OCI-LY3 (cell line): ENCODE results near the gene VAV2.

Experiments used
- H2AFZ ChIP-seq: fragments of 200-600, 300-600 bp; shearing (Covaris generic); 2 replicates; pipeline ENCODE4 v1.6.0; 2014; ENCODE audit warnings: antibody characterized with exemption, low read depth, low read length
- H3K27ac ChIP-seq: fragments of 200-600, 300-600 bp; sonication (generic); 2 replicates; pipeline ENCODE4 v1.5.1; 2014; ENCODE audit warnings: mild to moderate bottlenecking, low read length, moderate library complexity, mixed read lengths
- H3K27me3 ChIP-seq: fragments of 200-600, 300-600 bp; sonication (generic); 2 replicates; pipeline ENCODE4 v1.6.1; 2014; ENCODE audit warnings: low read depth, low read length, mixed read lengths
- H3K36me3 ChIP-seq: fragments of 200-600, 300-600 bp; sonication (generic); replicated peaks from 2 replicates; pipeline ENCODE3; 2014; ENCODE audit warnings: low read depth, low read length, mixed read lengths
- H3K4me1 ChIP-seq: fragments of 300-600, 200-600 bp; sonication (generic); 2 replicates; pipeline ENCODE4 v1.6.1; 2014; ENCODE audit warnings: low read length, mixed read lengths
- H3K4me2 ChIP-seq: fragments of 200-600, 300-600 bp; sonication (generic); 2 replicates; pipeline ENCODE4 v1.6.1; 2014; ENCODE audit warnings: low read length, mixed read lengths
- H3K4me3 ChIP-seq: fragments of 300-600, 200-600 bp; sonication (generic); 2 replicates; pipeline ENCODE4 v1.5.1; 2014; ENCODE audit warnings: antibody characterized with exemption, mild to moderate bottlenecking, low read length, moderate library complexity
- H3K79me2 ChIP-seq: fragments of 300-600, 200-600 bp; shearing (Covaris generic); 2 replicates; pipeline ENCODE4 v1.6.1; 2014; ENCODE audit warnings: mild to moderate bottlenecking, low read length, mixed read lengths
- H3K9ac ChIP-seq: fragments of 300-600, 200-600 bp; shearing (Covaris generic); 2 replicates; pipeline ENCODE4 v1.6.0; 2014; ENCODE audit warnings: mild to moderate bottlenecking, low read length, moderate library complexity
- H3K9me3 ChIP-seq: fragments of 200-600, 300-600 bp; shearing (Covaris generic); 2 replicates; pipeline ENCODE4 v1.6.1; 2014; ENCODE audit warnings: low read length, mixed read lengths; ENCODE audit not compliant: insufficient read depth
- H4K20me1 ChIP-seq: fragments of 200-600, 300-600 bp; sonication (generic); 2 replicates; pipeline ENCODE4 v1.6.1; 2016; ENCODE audit warnings: low read length, mixed read lengths; ENCODE audit not compliant: insufficient read depth
- CTCF ChIP-seq: fragments of 200-600, 300-600 bp; sonication (generic); IDR thresholded peaks from 2 replicates; pipeline ENCODE4 v1.5.1; 2014; ENCODE audit warnings: antibody characterized with exemption, low read length, low read depth
- EZH2phosphoT487 ChIP-seq: fragments of 200-600 bp; shearing (Covaris generic); IDR thresholded peaks from 2 replicates; pipeline ENCODE4 v1.6.1; 2018; ENCODE audit warnings: antibody characterized with exemption, mixed run types, low read depth

VAV2 gene

GRCh38 chr9:133838859-133839507 lies 153.1 kb downstream of the VAV2 start:
- peaks cover 25% of the 10 kb centered on the region for H3K79me2 ChIP-seq
- no peaks in the 10 kb centered on the region for H3K27me3 ChIP-seq

GRCh38 chr9:133837627-133838597 lies 154.2 kb downstream of the VAV2 start:
- no peak overlapping the region for H3K9ac ChIP-seq
- H3K27me3 ChIP-seq = no peaks in the 10 kb centered on the region
- no peak overlapping the region for H3K27ac ChIP-seq
- no peak overlapping the region for H2AFZ ChIP-seq
- H3K4me1 ChIP-seq = no peaks in the 10 kb centered on the region
- no peaks in the 10 kb centered on the region for H3K9me3 ChIP-seq
- no peak for TF ChIP-seq EZH2phosphoT487
- no peak overlapping the region for H3K4me2 ChIP-seq
- no peaks in the 10 kb centered on the region for H3K36me3 ChIP-seq
- peaks cover 22% of the 10 kb centered on the region for H3K79me2 ChIP-seq
- no peak overlapping the region for H3K4me3 ChIP-seq
- H4K20me1 ChIP-seq = peaks cover 56% of the 10 kb centered on the region

More at GRCh38 chr9:133838859-133839507, 153.1 kb downstream of the VAV2 start:
- H3K27ac ChIP-seq = no peak overlapping the region
- H2AFZ ChIP-seq = no peak overlapping the region
- H3K4me3 ChIP-seq = no peak overlapping the region
- H3K4me2 ChIP-seq = no peak overlapping the region
- H3K9ac ChIP-seq = no peak overlapping the region
- no peaks in the 10 kb centered on the region for H3K36me3 ChIP-seq
- TF ChIP-seq CTCF = no peak
- no peak for TF ChIP-seq EZH2phosphoT487
- H3K9me3 ChIP-seq = no peaks in the 10 kb centered on the region
- no peaks in the 10 kb centered on the region for H3K4me1 ChIP-seq
- peaks cover 67% of the 10 kb centered on the region for H4K20me1 ChIP-seq

- H3K9me3 ChIP-seq = no peaks in the 10 kb centered on the region
- no peak overlapping the region for H3K27ac ChIP-seq
- no peak overlapping the region for H3K4me3 ChIP-seq
- TF ChIP-seq EZH2phosphoT487 (no peak), CTCF (no peak)
- no peak overlapping the region for H3K4me2 ChIP-seq
- H3K27me3 ChIP-seq = no peaks in the 10 kb centered on the region
- peaks cover 46% of the 10 kb centered on the region for H4K20me1 ChIP-seq
- peaks cover 4% of the 10 kb centered on the region for H3K36me3 ChIP-seq
- peaks cover 16% of the 10 kb centered on the region for H3K79me2 ChIP-seq
- no peaks in the 10 kb centered on the region for H3K4me1 ChIP-seq
- no peak overlapping the region for H2AFZ ChIP-seq
- H3K9ac ChIP-seq = no peak overlapping the region
These were observed 155.3 kb downstream of the VAV2 start for GRCh38 chr9:133836818-133837217.

- Histone ChIP-seq H3K9me3 (no peaks in the 10 kb centered on the region), H3K27me3 (no peaks in the 10 kb centered on the region), H3K27ac (no peak overlapping the region), H3K9ac (no peak overlapping the region), H3K4me3 (no peak overlapping the region), H3K79me2 (peaks cover 16% of the 10 kb centered on the region), H2AFZ (no peak overlapping the region), H4K20me1 (peaks cover 40% of the 10 kb centered on the region), H3K4me1 (peaks cover 3% of the 10 kb centered on the region; the same call in 1 of the 2 replicates), H3K4me2 (no peak overlapping the region), H3K36me3 (peaks cover 4% of the 10 kb centered on the region)
- TF ChIP-seq CTCF (no peak), EZH2phosphoT487 (no peak)
These were observed 155.9 kb downstream of the VAV2 start for GRCh38 chr9:133836001-133836758.
